HG03103 (cell line): Measurements from ENCODE around the gene TEX29.

ENCODE experiments used
- ATAC-seq: cut with Tn5 transposase; IDR thresholded peaks from one replicate; pipeline ENCODE4 v1.9.1; 2021; ENCODE audit warnings: low read depth; ENCODE audit not compliant: unreplicated experiment

Gene TEX29

DNA sequence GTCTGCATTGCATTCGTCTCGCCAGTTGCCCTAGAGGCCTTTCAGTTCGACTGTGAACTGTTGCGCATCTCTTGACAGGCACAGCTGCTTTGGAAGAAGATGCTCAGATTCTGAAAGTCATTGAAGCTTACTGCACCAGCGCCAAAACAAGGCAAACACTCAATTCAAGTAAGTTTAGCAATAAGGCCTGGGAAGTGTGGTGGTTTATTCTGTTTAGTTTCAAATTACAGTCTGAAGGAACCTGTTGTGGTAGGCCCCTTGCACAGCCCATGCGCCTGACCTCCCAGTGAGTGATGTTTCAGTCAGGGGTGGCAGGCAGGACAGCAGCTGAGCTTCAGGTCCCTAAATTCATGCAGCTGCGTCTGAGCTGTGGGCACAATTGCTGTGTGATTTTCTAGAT is 32.2 kb upstream of the TEX29 start:
- ATAC-seq: no peak

DNA sequence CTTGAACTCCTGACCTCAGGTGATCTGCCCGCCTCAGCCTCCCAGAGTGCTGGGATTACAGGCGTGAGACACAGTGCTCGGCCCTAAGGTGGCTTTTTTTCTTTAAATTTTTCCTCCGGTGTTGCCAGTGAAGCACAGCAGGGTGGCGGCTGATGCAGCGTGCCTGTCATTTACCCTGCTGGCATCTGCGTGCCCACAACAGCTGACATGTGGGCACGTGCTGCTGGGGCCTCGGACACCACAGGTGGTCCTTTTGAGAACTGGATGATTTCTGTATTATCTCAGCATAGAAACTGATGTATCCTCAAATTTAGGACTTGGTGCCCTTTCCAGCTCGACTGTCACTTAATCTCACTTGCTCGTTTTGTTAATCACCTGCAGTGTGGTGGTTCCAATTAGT is 31.2 kb upstream of the TEX29 start:
- ATAC-seq: no peak

DNA sequence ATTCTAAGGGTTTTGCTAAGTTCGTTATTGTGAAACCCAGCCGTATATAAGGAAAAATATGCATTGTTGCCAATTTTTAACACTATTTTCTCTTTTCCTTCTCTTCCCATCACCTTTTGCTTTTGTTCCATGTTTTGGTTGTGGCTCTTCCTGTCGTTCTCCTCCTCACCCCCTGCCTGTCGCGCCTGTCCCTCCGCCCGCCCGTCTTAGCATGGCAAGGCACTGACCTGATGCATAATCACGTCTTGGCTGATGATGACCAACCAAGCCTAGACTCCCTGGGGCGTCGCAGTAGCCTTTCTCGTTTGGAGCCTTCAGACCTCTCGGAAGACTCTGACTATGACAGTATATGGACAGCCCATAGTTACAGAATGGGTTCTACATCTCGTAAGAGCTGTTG is 28.5 kb upstream of the TEX29 start:
- no peak for ATAC-seq

DNA sequence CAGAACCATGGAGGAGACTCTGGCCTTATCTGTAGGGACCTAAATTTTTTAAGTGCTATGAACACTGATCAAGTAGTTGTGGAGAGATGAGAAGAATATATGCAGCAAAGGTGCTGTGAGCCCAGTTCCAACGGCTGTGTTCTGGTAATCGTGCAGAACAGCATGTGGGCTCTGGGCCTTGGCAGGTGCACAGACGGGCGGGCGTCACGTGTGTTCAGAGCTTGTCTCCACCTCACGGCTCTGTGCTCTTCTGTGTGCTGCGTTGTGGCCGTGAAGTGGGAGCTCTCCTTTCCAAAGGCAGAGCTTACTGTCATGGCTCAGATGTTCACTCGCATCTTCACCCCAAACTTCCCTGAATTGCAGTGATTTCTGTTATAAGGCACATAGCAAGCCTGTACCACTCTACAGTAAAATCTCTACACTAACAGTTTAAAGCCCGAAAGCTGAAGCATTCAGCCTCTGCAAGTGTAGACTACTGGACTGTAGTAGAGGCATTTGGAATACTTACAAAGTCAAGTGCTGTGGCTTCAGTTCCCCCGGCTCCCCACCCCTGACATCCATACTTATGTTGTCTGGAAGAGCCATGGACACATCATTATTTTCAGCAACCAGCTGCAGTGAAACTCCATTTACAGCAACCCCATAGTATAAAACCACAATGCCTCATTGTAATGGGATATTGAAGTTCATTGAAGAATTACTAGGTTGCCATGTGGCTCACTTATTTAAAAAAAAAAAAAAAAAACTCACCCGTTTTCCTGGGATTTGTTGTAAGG is 27.5 kb upstream of the TEX29 start:
- ATAC-seq: no peak

DNA sequence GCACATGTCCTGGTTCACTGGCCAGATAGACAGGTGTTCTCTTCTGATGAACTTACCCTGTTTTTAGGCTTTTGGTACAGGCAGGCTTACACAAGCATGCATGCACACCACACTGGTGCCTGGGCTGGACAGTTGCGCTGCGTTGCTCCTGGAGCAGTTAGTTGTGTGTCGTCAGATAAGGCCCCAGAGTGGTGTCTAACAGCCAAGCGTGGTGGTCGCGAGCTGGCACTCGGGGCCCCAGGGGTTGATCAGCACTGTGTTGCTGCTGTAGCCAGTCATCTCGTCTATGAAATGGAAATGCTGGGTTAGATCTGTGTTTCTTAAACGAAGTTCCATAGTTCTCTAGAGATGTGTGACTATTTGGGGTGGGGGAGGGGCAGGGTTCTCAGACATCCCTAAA is 24.6 kb upstream of the TEX29 start:
- ATAC-seq: no peak

DNA sequence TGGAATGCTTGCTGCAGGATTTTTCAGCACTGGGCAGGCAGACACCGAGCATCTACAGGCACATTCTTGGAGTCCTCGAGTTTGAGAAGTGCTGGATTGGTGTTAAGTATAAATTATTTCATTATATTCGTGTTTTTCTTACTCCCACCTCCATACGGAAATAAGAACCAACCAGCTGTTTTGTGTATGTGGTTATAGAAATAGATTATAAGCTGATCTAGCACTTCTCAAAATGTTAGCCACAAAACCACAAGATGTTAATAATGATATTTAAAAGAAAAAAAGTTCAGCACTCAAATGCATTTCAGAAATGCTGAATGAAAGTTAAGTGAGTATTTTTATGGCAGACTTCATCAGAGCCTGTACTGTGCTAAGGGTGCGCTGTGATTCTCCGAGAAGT is 24.0 kb upstream of the TEX29 start:
- ATAC-seq: no peak

DNA sequence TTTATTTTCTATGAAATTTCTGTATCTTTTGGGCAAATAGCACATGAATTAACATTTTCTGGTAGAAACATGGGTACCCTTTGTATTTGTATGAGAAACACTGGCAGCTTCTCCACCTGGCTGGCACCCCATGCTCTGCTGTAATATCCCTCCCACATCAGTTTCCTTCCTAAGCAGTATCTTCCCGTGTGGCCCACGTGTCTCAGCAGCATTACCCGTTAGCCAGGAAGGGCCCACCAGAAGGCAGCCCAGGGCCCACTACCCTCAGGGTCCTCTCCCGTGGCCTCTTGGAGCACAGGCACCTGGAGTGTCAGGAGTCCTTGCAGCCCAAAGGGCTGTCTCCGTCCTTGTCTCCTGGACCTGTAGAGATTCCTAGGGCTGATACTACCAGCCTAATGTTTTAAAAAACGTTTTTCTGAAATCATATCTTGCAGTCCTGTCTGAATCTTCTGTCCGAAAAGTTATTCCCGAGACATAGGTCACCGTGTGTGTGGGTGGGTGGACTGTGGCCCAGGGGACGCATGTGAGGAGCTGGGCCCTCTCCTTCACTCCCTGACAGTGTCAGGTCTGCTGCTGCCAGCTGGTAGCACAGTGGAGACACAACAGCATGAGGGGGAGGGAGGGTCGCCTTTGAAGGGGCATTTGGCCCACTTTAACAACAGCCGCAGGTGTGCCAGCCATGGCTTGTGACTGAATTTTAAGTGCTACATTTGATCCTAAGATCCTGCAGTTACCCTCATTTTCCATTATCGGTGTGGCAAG is 22.0 kb upstream of the TEX29 start:
- ATAC-seq: no peak

DNA sequence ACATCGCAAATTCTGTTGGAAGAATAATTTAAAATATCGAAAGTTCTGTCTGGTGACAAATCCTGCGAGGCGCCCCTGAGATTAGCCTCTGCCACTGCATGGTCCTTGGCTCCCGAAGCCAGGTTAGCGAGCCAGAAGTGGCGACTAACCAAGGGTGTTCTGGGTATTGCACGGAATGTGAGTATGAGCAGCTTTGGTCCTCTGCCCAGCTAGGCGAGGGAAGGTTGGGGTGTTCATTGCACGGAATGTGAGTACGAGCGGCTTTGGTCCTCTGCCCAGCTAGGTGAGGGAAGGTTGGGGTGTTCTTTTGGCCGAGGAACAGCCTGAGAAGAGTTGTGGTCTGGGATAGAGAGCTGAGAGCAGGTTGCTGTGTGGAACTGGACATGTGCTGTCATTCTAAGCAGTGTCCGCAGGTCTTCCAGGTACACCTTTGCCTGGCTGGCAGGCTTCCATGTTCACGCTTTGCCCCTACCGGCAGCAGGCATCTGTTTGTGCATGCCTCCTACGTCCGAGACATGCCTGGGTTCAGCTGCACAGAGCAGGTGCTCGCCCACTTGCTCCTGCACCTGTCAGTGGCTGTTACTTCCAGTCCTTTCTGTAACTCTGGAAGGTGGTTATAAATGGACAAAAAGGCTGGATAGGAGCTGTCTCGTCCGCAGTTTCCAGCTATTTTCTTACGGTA is 18.3 kb upstream of the TEX29 start:
- no peak for ATAC-seq

DNA sequence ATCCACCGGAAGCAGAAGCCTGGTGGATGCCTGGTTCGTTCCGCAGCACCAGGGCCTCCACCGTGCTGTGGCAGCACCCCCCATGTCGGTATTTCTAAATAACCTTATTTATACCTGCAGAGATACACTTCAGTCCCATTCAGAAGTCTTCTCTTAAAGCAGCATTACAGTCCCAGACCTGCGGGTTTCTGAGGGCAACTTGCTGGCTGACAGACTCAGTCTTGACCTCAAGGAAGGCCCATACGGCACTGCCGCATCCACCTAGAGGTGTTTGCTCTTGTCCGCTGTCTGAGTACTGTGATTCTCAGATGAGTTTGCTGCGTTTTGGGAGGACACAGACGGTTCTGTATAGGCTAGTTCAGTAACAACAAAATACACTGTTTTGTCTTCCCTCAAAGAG is 16.9 kb upstream of the TEX29 start:
- no peak for ATAC-seq

DNA sequence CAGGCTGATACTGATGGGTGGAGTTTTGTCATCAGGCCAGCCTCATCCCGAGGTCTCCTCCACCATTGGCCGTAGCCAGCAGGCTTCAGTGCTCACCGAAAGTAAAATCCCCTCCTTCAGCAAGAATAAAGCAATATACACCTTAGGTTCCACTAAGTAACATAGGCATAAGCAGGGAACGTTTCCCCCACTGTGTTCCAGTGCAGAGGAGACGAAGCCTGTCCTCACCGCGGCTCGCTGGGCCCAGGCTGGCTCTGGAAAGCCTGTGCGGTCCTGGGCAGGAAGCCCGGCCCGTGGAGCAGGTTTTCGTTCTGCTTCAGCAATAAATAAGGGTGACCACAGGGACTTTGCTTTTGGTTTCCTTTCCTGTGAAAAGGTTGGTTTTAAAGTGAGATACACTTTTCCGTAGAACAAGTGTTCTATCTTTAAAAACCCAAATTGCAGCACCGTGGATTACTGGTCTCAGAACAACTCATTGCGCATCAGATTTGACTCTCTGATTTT is 16.3 kb upstream of the TEX29 start:
- peak; percentile 82 for ATAC-seq

DNA sequence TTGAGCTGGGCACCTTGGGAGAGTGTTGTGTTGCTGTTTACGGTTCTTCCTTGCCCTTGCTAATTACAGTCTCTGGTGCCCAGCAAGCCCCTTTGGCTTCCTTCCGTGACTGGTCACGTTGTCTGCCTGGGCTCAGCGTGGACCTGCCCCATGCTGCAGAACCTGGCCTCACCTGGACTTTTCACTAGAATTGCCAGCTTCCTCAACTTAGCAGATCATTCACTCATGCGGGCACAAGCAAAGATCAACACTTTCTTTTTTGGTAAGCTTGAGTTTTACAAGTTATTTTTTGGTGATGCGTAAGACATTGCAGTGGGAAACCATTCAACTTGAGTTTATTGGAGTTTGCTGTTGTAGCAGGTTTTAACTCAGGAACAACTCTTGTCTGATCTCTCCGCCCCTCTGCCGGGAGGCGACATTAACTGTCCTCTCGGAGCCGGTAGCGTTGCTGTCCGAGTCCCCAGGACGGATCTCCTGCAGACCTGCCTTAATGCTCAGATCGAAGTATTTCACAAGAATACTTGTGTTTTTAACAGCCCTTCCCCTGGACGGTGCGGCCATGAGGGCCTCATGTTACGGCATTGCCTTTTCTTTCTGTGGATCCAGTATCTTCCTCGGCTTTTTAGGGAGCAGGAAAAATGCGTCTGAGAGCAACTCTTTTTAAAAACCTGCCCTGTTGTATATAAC is 15.7 kb upstream of the TEX29 start:
- no peak for ATAC-seq

DNA sequence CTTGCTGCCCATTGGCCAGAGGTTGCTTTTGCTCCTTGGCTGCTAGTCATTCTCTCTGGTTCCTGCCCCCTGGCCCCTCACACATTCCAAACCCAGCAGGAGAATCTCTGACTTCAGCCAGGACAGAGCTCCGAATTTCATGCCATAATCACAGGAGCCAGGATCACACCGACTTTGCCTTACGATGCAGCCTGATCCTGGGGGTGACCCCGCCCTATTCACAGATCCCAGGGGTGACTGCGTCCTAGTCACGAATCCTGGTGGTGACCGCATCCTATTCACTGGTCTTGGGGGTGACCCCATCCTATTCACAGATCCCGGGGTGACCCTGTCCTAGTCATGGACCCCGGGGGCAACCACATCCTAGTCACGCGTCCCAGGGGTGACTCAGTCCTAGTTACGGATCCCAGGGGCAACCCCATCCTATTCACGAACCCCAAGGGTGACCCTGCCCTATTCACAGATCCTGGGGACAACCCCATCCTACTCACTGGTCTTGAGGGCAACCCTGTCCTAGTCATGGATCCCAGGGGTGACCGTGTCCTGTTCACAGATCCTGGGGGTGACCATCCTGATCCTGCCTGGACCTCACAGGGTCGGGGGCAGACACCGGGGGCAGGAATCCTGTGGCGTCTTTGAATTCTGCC is 7.4 kb upstream of the TEX29 start:
- no peak for ATAC-seq

DNA sequence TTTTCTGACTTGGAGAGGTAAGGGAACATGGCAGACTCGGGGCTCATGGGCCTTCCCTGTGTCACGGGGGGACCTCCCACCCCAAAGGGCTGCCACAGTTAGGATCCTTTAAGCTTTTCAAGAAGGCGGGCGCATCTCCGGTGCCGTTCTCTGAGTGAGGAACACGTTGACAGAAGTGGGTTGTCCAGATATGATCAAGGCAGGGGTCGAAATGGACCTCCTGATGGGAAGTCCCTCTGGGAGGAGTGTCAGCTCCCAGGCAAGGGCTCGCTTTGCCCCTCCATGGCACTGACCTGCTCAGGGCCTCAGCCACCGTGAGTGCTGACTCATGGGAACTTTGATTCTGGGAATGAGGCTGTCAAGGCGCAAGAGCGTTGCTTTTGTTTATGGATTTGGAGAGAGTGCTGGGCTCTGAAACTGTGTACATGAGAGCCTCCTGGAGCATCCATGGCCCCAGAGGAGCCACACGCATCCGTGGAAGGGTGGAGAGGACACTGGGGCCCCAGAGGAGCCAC is 6.5 kb upstream of the TEX29 start:
- ATAC-seq: no peak

DNA sequence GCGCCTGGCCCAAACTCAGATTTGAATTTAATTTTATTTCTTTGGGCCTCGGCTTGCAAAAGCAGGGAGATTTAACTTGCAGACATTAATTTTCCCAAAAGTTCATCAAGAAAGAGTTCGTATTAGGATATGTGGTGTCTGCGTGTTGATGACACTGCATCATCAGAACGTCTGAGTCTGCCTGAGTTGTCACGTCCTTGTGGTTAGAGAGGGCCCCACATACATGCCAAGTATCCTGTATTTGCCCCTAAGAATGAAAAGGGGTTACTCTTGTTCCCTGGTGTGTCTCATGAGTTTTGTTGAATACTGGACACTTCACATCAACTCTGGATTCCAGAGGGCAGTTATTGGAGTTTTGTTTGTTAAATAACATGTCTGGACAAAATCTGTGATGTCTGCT is 5.6 kb upstream of the TEX29 start:
- no peak for ATAC-seq

DNA sequence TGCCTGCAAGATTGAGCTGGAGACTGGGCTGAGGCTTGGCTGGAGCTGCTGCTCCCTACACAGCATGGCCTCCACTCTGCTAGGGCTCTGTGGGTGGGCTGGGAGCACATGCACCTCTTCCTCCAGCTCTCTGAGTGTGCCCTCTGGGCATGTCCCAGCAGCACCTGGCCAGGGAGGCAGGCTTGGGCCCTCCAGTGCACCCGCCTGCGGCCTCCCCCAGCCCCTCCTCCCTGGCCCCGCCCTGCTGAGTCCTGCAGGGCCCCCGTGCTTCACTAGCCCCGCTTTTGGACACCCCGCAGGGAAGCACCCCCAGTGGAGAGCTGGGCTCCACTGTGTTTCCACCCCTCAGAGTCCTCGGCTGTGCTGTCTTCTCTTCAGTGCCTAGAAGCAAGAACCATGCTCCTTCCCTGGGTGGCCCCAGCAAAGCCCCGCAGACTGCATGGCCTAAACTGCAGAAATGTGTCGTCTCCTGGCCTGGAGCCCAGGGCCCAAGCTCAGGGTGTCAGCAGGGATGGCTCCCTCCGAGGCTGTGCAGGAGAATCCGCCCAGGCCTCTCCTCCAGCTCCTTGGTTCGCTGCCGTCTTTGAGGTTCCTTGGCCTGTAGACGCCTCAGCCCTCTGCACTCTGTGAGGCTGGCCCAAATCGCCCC is 5.0 kb upstream of the TEX29 start:
- ATAC-seq: no peak

DNA sequence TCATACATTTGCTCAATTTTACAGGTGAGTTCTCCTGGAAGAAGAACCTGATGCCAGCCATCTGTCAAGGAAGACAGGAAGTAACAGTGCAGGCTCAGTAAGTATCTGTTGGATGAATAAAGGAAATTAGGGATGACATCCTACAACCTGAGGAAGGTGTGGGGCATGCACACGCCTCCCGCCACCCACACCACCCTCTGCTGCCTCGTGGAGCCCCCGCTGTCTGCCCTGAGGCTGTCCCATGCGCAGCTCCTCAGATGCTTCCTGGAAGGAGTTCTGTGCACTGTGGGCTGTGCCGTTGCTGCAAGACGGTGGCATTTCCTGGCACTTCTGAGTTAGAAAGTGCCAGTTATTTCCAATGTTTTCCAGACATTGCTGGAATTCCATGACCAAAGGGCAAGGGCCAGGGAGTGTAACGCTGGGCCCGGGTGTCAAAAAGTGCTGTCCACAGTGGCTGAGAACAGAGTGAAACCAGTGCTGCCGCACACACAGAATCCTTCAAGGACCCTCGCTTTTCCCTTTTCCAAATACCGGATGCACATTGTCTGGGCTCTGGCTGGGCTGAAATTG is 4.2 kb upstream of the TEX29 start:
- no peak for ATAC-seq

DNA sequence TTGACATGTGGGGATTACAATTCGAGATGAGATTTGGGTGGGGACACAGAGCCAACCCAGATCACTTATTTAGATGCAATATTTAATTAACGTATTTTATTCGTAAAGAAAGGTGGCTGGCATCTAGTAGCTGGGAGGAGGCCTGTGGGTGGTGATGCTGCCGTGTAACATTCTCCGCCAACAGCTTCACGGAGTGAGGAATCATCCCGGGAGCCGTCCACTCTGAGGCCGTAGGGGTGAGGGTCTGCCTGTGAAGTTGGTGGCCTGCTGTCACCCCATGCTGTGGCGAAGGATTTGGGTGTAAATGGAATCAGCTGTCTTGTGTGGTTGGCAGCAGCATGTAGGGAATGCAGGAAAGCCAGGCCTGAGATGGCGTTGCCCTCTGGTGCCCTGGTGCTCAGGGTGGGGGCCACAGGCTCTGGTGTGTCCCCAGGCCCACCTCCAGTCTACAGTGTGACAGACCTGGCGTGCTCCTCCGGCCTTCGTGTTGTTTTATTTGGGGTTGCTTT is 3.3 kb upstream of the TEX29 start:
- no peak for ATAC-seq

DNA sequence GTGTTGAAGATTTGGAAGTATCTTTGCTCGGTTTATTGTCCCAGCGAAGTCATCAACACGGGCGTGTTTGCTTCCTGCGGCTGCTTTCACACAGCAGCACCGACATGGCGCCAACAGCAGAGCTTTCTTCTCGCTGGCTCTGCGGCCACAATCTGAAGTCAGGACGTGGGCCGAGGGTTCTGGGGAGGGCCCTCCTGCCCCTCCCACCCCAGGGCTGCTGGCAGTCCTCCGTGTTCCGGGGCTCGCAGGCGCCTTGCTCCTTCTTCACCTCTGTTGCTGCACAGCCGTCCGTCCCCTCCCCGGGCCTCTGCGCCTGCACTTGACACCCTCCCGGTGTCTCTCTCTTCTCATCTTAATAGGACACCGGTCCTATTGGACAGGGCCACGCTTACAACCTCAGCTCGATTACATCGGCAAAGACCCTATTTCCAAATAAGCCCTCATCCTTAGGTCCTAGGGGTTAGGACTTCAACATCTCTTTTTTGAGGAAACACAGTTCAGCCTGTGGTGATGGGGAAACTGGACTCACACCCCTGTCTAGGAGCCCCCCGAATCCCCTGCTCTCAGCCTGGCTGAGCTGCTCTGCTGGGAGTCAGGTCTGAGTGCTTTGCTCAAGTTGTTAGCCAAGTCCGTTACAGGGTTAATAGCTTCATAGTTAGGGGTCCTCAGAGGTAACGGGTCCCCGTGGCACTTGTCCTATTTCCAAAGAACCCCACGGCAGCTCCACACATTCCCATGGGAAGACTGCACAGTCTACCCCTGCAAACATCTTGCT is 2.7 kb upstream of the TEX29 start:
- no peak for ATAC-seq
